Stimulated activated CD4-positive, alpha-beta T cell treated with anti-CD3 and anti-CD28 coated beads, Interleukin-15, amount 100 ng/mL, for 1 hour (primary cell): ENCODE results near the gene SEBOX.

Experiments used
- DNase-seq, 2 donors: peaks; one replicate each; pipeline ENCODE4 v3.0.0-alpha.2; 2020; ENCODE audit warnings: low read depth in 1 of 2, low spot score in 1 of 2

The SEBOX gene

DNA sequence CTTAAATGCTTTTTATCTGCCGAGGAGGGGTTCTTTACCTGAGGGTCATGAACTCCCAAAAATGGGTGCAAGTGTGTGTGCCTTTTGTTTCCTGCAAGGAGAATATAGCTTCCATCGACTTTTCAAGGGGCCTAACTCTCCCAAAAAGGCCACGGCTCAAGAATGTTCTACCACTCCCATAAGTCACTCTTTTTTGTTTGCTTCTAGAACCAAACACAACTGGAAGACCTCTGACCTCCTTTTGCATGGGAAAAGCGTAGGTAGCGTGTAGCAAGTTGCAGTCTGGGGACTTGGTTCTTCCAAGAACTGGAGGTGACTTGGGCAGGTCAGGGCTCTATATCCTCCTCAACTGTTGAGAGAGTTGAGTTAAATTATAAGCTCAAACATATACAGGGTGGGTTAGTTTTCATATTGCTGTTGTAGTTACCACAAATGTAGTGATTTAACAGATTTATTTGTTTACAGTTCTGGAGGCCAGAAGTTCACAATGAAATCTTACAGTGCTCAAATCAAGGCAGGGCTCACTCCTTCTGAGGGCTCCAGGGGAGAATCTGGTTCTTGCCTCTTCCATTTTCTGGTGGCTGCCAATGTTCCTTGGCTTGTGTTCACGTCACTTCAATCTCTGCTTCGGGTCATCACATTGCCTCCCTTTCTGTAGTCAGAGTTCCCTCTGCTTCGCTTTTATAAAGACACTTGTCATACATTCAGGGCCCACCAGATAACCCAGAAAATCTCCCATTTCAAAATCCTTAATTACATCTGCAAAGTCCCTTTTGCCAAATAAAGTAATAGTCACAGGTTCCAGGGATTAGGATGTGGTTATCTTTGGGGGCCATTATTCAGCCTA, 44.6 kb downstream of the SEBOX start:
- no peak for DNase-seq

DNA sequence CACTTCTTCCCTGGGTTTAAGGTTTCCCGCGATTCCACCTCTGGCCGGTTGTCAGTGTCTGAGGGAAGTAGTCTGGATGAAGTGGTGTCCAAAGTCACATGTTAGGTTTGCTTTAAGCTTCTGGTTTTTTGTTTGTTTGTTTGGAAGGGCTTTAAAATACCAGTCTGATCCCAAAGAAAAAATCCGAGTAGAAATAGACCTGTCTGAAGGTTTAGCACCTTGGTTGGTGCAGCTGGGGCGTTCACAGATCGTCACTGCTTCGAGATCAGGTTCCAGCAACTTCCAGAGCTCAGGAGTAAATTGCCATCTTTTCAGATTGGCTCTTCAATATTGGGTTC, 45.4 kb downstream of the SEBOX start:
- no peak for DNase-seq

DNA sequence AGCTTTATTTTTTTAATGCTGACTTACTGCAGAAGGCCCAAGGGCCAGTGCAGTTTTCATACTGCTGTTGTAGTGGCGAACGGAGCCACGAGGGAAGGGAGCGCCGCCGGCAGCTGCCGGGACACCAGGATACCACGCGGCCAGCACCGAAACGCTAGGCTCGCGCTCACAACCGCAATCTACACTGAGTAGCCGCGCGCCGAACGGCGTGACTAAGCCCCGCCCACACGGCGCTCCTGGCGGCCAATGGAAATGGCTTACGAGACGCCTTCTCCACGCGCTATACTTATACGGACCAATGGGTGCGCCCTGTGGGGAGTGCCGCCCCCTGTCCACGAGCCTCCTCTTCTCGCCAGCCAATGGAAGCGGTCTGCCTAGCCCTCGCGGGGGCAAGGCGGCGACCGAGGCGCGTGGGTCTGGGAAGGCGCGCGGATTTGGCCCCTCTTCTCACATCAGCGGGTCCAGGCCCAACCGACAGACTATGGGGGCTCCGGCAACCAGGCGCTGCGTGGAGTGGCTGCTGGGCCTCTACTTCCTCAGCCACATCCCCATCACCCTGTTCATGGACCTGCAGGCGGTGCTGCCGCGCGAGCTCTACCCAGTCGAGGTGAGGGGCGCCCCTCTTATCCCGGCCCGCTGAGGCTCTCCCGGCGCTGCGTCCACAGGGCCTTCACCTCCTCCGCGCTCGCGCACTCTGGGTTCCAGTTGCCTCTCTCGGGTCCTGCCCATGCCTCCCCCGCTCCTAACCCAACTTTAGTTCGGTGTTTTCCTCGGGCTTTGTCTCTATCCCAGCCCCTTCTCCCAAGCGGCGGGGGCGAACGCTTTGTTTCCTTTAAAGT, 46.0 kb downstream of the SEBOX start, which contains the start of gene TMEM97:
TMEM97 (plus strand) TSS at position 442 of the 839 bp plus-strand sequence; CDS start at position 482, 40 bp downstream.
- DNase-seq: peak; percentile 85 to 88

DNA sequence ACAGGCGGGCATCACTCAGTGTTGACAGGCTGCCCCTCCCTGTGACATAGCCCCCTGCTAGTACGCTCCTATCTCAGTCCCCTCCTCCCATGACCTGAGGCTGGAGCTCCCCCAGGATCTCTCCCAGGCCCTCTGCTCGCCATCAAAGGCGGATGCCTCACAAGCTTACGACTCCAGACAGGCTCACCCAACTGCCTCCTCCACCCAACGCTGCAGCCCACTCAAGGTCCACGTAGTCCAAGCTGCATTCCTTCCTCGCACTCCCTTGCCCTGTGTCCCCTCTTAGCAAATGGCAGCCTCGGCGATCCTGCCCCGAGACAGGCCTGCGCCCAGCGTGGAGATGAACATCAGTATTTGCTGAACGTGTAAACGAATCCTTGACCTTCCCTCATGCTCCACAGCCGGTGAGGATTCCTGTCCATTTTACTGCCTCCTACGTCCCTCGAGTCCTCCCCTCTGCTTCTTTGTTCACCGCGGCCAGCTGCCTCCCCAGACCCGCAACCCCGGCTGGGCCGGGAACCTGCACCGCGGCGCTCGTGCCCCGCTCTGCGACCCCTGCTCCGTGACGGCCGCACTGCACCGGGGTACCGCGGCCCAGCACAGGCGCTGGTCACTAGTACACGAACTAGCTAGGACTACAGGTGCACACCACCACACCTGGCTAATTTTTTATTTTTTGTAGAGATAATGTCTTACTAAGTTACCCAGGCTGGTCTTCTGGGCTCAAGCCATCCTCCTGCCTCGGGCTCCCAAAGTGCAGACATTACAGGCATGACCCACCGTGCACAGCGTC, 46.8 kb downstream of the SEBOX start:
- DNase-seq: no peak

DNA sequence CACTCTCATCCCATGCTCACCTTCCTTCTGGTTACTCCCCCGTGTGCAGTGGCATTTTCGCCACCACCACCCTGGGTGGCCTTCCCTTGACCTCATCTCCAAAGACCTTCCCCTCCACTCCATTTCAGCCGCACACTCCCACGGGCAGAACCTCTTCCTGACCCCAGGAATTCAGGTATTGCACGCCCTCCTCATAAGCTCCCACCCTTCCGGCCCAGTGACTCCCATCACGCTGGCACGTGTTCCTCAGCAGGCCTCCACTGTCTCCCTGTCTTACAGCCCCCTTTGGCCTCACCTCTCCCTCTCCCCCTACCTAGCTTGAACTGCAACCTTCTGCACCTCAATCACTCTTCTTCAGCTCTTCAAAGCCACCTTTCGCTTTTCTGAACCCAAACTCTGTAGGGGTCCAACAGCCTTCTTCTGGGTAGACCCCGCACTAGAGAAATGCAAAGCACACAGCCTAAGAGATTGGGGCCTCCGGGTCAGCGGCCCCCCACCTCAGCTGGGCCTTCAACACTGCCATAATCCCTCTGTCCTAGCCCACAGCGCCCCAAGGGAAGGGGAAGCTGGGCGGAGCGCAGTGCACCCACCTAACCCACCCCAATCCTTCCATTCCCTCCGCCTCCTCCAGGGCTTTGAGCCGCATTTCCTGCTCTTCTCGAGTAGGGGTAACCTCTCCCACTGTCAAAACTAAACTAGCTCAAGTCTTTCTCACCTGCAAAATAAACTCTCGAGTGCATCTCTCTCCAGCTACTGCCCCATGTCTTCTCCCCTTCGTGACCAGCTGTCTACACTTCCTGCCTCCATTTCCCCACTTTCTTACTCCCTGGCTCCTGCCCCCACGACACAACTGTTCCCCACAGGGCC, 47.7 kb downstream of the SEBOX start:
- no peak for DNase-seq

DNA sequence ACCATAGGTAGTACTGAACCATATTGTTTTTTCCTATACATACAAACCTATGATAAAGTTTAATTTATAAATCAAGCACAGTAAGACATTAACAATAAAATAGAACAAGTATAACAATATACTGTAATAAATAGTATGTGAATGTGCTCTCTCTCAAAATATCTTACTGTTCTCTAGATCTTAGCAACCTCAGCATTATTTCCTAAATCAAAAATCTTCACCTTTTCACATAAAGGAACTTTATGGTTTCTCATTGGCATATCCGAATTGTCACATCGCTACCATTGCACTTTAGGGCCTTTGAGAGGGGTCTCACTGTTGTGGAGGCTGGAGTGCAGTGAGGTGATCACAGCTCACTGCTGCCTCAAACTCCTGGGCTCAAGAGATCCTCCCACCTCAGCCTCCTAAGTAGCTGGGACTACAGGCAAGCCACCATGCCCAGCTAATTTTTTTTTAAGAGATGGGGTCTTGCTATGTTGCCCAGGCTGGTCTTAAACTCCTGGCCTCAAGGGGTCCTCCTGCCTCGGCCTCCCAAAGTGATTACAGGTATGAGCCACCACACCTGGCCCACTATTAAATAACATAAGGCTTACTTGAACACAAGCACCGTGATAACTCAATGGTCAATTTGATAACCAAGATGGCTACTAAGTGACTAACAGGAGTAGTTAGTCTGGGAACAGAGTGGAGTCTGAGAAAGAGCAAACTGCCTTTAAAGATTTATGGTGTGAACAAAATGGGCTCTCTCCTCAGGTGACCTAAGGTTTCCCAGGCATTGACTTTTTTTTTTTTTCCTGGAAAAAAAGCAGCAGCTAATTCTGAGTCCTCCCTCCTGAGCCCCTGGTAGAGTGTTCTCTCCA, 48.9 kb downstream of the SEBOX start:
- DNase-seq: no peak

DNA sequence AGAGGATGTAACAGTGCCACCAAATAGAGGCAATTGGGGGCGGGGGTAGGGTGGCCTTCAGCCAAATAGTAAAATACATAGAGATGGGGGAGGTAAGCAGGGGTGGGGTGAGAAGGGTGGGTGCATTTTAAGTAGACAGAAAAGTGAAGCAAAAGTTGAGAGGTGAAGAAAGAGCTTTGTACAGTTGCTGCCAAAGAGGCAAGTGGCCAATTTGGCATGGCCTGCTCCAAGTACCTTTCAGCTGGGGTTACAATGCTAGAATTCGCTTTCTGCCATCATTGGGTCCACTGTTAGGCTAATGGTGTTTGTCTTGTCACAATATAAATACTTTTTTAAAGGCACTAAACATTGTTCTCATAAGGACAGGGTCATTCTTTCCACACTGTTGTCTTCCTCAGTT, 51.2 kb downstream of the SEBOX start:
- DNase-seq: no peak
